ENCODE measurements around the gene RHBDL3.

The RHBDL3 gene

DNA sequence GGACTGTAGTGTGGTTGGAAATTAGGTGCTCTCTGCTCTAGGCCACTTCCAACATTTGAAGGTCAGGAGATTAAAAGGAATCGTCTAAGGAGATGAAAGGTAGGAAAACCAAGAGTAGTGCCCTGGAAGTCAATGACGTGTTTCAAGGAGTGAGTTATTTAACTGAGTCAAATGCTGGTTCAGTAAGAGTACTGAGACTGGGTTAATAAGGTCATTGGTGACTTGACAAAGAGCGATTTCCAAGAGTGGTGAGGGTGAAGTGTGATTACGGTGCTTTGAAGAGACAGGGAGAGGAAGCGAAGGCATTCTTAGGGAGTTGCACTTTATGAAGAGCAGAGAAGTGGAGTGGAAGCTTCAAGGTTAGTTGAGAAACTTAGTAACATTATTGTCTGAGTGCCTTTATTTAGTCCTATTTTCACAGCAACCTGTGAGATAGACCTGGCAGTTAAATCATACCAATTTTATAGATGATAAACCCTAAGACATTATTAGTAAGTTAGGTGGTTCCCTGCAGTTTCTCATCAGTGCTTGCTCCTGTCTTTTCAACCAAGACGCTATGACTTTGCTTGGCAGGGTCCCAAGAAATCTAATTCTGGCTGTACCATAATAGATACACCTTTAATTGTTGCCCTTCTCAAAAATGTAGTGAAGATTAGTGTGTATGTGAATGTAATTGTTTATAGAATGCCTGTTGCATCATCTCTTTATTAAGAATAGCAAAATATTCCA lies 90.2 kb downstream of the RHBDL3 start:
- no peak overlapping the region for H3K27ac ChIP-seq
- TF ChIP-seq, protein P1, sequence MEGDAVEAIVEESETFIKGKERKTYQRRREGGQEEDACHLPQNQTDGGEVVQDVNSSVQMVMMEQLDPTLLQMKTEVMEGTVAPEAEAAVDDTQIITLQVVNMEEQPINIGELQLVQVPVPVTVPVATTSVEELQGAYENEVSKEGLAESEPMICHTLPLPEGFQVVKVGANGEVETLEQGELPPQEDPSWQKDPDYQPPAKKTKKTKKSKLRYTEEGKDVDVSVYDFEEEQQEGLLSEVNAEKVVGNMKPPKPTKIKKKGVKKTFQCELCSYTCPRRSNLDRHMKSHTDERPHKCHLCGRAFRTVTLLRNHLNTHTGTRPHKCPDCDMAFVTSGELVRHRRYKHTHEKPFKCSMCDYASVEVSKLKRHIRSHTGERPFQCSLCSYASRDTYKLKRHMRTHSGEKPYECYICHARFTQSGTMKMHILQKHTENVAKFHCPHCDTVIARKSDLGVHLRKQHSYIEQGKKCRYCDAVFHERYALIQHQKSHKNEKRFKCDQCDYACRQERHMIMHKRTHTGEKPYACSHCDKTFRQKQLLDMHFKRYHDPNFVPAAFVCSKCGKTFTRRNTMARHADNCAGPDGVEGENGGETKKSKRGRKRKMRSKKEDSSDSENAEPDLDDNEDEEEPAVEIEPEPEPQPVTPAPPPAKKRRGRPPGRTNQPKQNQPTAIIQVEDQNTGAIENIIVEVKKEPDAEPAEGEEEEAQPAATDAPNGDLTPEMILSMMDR (conservative IDR thresholded peaks at IDR 0.05): no peak

DNA sequence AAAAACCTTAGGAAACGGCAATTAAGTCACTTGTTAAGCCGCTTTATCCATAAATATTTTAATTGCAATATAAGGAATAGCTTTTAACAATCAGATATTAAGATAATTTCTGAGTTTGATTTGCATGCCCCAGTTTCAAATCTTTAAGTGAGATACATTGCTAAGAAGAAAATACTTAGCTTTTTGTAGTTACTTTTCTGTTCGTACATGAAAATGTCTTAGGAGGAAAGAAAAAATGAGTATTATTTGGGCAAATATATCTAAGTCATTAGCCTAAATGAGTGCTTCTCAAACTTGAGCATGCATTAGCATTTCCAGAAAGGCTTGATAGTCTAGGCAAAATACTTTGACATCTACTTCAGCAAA lies 90.7 kb downstream of the RHBDL3 start:
- no peak overlapping the region for H3K27ac ChIP-seq
- TF ChIP-seq, protein P1 (conservative IDR thresholded peaks at IDR 0.05): no peak

- no peak overlapping the region for H3K27ac ChIP-seq
- TF ChIP-seq, protein P1 (conservative IDR thresholded peaks at IDR 0.05): no peak
Observed at GRCh38 chr17:32356750-32357149, 91.1 kb downstream of the RHBDL3 start.

DNA sequence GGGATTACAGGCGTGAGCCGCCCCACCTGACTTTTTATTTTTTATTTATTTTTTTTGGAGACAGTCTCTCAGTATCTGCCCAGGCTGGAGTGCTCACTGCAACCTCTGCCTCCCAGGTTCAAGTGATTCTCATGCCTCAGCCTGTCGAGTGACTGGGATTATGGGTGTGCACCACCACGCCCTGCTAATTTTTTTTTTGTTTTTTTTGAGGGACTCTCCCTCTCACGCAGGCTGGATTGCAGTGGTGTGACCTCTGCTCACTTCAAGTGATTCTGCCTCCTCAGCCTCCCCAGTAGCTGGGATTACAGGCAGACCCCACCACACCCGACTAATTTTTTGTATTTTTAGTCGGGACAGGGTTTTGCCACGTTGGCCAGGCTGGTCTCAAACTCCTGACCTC lies 92.0 kb downstream of the RHBDL3 start:
- no peak overlapping the region for H3K27ac ChIP-seq
- TF ChIP-seq, protein P1 (conservative IDR thresholded peaks at IDR 0.05): no peak

GRCh38 chr17:32361270-32361669 lies 95.6 kb downstream of the RHBDL3 start:
- H3K27ac ChIP-seq: no peak overlapping the region
- TF ChIP-seq, protein P1 (conservative IDR thresholded peaks at IDR 0.05): no peak

GRCh38 chr17:32370426-32370825 lies 104.8 kb downstream of the RHBDL3 start:
- no peak overlapping the region for H3K27ac ChIP-seq
- TF ChIP-seq, protein P1 (conservative IDR thresholded peaks at IDR 0.05): no peak
